ENCODE results near the gene FBXL7.

DNA sequence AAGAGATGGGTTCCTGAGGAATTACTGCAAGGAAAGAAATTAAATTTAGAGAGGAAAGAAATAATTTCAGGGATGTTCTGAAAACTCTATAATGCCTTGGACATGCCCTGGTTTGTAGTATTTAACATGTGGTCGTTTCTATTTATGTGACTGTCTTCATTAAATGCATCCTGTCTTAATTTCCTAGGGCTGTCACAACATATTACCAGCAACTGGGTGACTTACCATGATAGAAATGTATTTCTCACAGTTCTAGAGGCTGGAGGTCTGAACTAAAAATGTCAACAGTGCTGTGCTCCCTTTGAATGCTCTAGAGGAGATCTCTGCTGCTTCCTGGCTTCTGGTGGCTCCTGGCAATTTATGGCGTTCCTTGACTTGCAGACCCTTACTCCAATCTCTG is 287.7 kb downstream of the FBXL7 start:
- TF ChIP-seq EP300 (IDR thresholded peaks at IDR 0.05; ENCODE audit: borderline replicate concordance), result no peak
- TF ChIP-seq, protein P1, sequence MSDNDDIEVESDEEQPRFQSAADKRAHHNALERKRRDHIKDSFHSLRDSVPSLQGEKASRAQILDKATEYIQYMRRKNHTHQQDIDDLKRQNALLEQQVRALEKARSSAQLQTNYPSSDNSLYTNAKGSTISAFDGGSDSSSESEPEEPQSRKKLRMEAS (IDR thresholded peaks at IDR 0.05), result no peak

Data from Ishikawa (cell line).